Hepatocyte (in vitro differentiated cells): ENCODE data around the gene ZNF714. TPM values are rescaled to one million over a fixed set of nuclear protein-coding genes. Genes with fewer than 3 reads are reported as not detected.

ENCODE experiments used
- DNase-seq: peaks from one replicate; pipeline ENCODE4 v3.0.0-alpha.2; 2016; ENCODE audit warnings: low spot score
- H2AFZ ChIP-seq: fragments of 200-600 bp; sonication (generic); 2 replicates; pipeline ENCODE4 v1.6.0; 2016; ENCODE audit warnings: antibody characterized with exemption, mild to moderate bottlenecking
- H3K27ac ChIP-seq: fragments of 200-600 bp; sonication (generic); 2 replicates; pipeline ENCODE4 v1.5.1; 2016; ENCODE audit warnings: mild to moderate bottlenecking
- H3K27me3 ChIP-seq: fragments of 200-600 bp; sonication (generic); 2 replicates; pipeline ENCODE4 v1.6.1; 2016
- H3K36me3 ChIP-seq: fragments of 200-600 bp; sonication (generic); replicated peaks from 2 replicates; pipeline ENCODE4 v1.5.1; 2016; ENCODE audit warnings: low read depth; ENCODE audit not compliant: insufficient read depth
- H3K4me1 ChIP-seq: fragments of 200-600 bp; sonication (generic); 2 replicates; pipeline ENCODE4 v1.5.1; 2016; ENCODE audit warnings: mild to moderate bottlenecking, moderate library complexity; ENCODE audit not compliant: insufficient read depth
- H3K4me2 ChIP-seq: fragments of 200-600 bp; sonication (generic); 2 replicates; pipeline ENCODE4 v1.6.0; 2016
- H3K4me3 ChIP-seq: fragments of 200-600 bp; sonication (generic); 2 replicates; pipeline ENCODE4 v1.5.1; 2016; ENCODE audit warnings: mild to moderate bottlenecking
- H3K79me2 ChIP-seq: fragments of 200-600 bp; sonication (generic); 2 replicates; pipeline ENCODE4 v1.6.0; 2017; ENCODE audit warnings: mild to moderate bottlenecking
- H3K9me2 ChIP-seq: fragments of 200-600 bp; sonication (generic); replicated peaks from 2 replicates; pipeline ENCODE4 v1.6.0; 2017; ENCODE audit warnings: mild to moderate bottlenecking; ENCODE audit not compliant: insufficient read depth
- H3K9me3 ChIP-seq: fragments of 200-600 bp; sonication (generic); 2 replicates; pipeline ENCODE4 v1.5.1; 2016; ENCODE audit warnings: low read depth, mild to moderate bottlenecking
- H4K20me1 ChIP-seq: fragments of 200-600 bp; sonication (generic); 2 replicates; pipeline ENCODE4 v1.6.0; 2016; ENCODE audit warnings: mild to moderate bottlenecking; ENCODE audit not compliant: insufficient read depth, poor library complexity, severe bottlenecking
- EZH2 ChIP-seq: fragments of 200-600 bp; sonication (generic); IDR thresholded peaks from 2 replicates; pipeline ENCODE4 v1.6.1; 2016; ENCODE audit warnings: antibody characterized with exemption, mild to moderate bottlenecking, borderline replicate concordance
- EZH2phosphoT487 ChIP-seq: fragments of 200-600 bp; sonication (generic); IDR thresholded peaks from one replicate; pipeline ENCODE4 v1.6.1; 2018; ENCODE audit warnings: antibody characterized with exemption, mild to moderate bottlenecking, low read depth, moderate library complexity; ENCODE audit not compliant: unreplicated experiment, severe bottlenecking
- WGBS: methylation state at CpG from one replicate; pipeline ENCODE4 v1.1.6; 2016; ENCODE audit warnings: low lambda C conversion rate; ENCODE audit errors: missing lambda C conversion rate; 5-methylcytosine and 5-hydroxymethylcytosine counted together
- polyA plus RNA-seq: library from polyadenylated mRNA; unstranded; fragments of >200 nt; fragmentation: Nextera tagmentation; extraction: Ambion mirVana; gene quantifications from 2 replicates; pipeline ENCODE4 v1.2.1, GENCODE V29; 2016
- total RNA-seq: library from RNA; depleted of rRNA; stranded (reverse); fragments of >200 nt; gene quantifications from 2 replicates; pipeline ENCODE4 v1.2.3, GENCODE V29; 2014
- TF ChIP-seq, protein P1 (sequence below): fragments of 200-600 bp; sonication (generic); IDR thresholded peaks from 2 replicates; pipeline ENCODE4 v1.5.1; 2016; ENCODE audit warnings: antibody characterized with exemption, mild to moderate bottlenecking; ENCODE audit not compliant: poor library complexity

Gene ZNF714
- total and polyA plus RNA-seq, 2 experiments from 2014 or later, result 11.5 to 14.2 TPM

DNA sequence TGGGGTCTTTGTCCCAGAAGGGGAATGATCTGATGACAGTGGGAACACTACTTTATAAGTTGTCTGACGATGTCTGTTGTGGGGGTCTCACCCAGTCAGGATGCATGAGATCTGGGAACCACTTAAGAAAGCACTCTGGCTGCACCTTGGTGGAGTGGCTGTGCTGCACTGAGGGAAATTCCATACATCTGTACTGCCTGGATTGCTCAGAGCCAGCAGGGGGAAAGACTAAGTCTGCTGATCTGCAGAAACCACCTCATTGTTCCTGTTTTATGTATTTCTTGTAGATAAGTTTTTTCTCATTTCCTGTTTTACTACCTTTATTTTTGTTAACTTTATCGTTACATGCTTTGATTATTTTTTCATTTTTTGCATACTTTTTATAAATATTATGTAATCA is 34.3 kb upstream of the ZNF714 start:
- H3K4me1 ChIP-seq, result no peaks in the 10 kb centered on the region
- no peak for DNase-seq
- no peak overlapping the region for H3K27ac ChIP-seq
- peaks cover 38% of the 10 kb centered on the region for H3K79me2 ChIP-seq
- H3K9me2 ChIP-seq, result no peaks in the 10 kb centered on the region
- H2AFZ ChIP-seq, result no peak overlapping the region
- no peak overlapping the region for H3K4me3 ChIP-seq
- peaks cover 23% of the 10 kb centered on the region for H3K9me3 ChIP-seq
- WGBS, result 93% methylated on average over 2 of the region's 2 CpGs
- H3K36me3 ChIP-seq, result peaks cover 9% of the 10 kb centered on the region
- TF ChIP-seq EZH2phosphoT487, result no peak
- TF ChIP-seq EZH2, result no peak
- TF ChIP-seq, protein P1, sequence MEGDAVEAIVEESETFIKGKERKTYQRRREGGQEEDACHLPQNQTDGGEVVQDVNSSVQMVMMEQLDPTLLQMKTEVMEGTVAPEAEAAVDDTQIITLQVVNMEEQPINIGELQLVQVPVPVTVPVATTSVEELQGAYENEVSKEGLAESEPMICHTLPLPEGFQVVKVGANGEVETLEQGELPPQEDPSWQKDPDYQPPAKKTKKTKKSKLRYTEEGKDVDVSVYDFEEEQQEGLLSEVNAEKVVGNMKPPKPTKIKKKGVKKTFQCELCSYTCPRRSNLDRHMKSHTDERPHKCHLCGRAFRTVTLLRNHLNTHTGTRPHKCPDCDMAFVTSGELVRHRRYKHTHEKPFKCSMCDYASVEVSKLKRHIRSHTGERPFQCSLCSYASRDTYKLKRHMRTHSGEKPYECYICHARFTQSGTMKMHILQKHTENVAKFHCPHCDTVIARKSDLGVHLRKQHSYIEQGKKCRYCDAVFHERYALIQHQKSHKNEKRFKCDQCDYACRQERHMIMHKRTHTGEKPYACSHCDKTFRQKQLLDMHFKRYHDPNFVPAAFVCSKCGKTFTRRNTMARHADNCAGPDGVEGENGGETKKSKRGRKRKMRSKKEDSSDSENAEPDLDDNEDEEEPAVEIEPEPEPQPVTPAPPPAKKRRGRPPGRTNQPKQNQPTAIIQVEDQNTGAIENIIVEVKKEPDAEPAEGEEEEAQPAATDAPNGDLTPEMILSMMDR, result no peak
- no peaks in the 10 kb centered on the region for H4K20me1 ChIP-seq
- no peaks in the 10 kb centered on the region for H3K27me3 ChIP-seq
- no peak overlapping the region for H3K4me2 ChIP-seq

DNA sequence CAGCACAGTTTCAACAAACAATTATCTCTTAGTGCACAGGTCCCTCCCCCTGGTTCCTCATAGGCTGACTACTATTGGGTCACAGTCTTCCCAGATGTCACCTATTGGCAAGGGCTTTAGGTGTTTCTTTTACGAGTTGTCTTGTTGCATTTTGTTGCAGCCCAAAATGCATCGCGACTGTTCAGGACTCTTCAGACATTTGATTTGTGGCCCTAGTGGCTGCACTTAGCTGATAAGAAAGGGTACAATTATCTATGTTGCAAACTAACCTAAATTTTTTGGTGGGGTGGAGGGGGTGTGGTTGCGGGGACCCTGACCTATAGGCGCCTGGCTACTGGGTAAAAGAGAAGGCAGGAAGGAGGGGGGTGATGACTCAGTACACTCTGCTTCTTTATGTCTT is 29.1 kb upstream of the ZNF714 start:
- no peak overlapping the region for H3K27ac ChIP-seq
- H3K4me1 ChIP-seq, result no peaks in the 10 kb centered on the region
- TF ChIP-seq EZH2phosphoT487, result no peak
- TF ChIP-seq, protein P1, result no peak
- no peaks in the 10 kb centered on the region for H3K79me2 ChIP-seq
- 94% methylated on average over 5 of the region's 5 CpGs for WGBS
- no peaks in the 10 kb centered on the region for H4K20me1 ChIP-seq
- H3K4me3 ChIP-seq, result no peak overlapping the region
- H3K9me3 ChIP-seq, result peaks cover 43% of the 10 kb centered on the region
- no peaks in the 10 kb centered on the region for H3K27me3 ChIP-seq
- no peak for DNase-seq
- H2AFZ ChIP-seq, result no peak overlapping the region
- H3K9me2 ChIP-seq, result no peaks in the 10 kb centered on the region
- peaks cover 16% of the 10 kb centered on the region for H3K36me3 ChIP-seq
- no peak overlapping the region for H3K4me2 ChIP-seq

DNA sequence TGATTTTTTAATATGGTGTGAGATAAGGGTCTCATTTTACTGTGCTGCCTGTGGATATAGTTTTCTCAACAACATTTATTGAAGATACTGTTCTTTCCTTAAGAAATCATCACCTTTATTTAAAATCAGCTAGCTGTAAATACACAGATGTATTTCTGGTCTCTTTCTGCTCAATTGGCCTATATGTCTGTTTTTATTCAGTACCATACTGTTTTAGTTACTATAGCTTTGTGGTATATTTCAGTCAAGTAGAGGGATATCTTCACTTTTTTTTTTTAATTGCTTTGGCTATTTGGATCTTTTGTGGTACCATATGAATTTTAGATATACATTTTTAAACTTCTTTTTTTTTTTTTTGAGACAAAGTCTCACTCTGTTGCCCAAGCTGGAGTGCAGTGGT is 16.7 kb upstream of the ZNF714 start:
- H2AFZ ChIP-seq, result no peak overlapping the region
- no peaks in the 10 kb centered on the region for H3K9me2 ChIP-seq
- no peaks in the 10 kb centered on the region for H4K20me1 ChIP-seq
- no peak for DNase-seq
- no peak overlapping the region for H3K27ac ChIP-seq
- TF ChIP-seq EZH2 (no peak), EZH2phosphoT487 (no peak)
- TF ChIP-seq, protein P1, result no peak
- H3K4me1 ChIP-seq, result no peaks in the 10 kb centered on the region
- no peak overlapping the region for H3K4me3 ChIP-seq
- H3K27me3 ChIP-seq, result no peaks in the 10 kb centered on the region
- peaks cover 13% of the 10 kb centered on the region for H3K9me3 ChIP-seq
- H3K79me2 ChIP-seq, result no peaks in the 10 kb centered on the region
- no peaks in the 10 kb centered on the region for H3K36me3 ChIP-seq
- H3K4me2 ChIP-seq, result no peak overlapping the region

DNA sequence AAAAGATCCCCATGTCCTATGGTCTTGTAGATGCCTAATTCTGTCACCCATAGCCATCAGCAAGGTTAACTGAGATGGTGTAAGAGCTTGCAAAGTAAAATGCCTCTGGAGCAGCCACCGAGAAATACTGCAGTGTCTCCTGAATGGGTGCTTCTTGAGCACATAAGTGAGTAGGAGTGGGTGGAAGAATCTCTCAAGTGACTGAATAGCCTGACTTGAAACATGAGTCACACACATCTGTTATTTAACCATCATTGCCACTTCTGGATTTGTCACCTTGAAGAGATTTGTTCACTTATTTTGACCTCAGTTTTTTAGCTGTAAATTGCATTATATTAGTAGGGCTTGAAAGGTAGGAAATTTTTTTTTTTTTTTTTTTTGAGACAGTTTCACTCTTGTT is 2.3 kb downstream of the ZNF714 start:
- TF ChIP-seq EZH2phosphoT487 (no peak), EZH2 (no peak)
- TF ChIP-seq, protein P1, result no peak
- H3K27me3 ChIP-seq, result no peaks in the 10 kb centered on the region
- no peaks in the 10 kb centered on the region for H3K36me3 ChIP-seq
- WGBS, result 64% methylated on average over 1 of the region's 1 CpG
- peaks cover 35% of the 10 kb centered on the region for H3K79me2 ChIP-seq
- H4K20me1 ChIP-seq, result no peaks in the 10 kb centered on the region
- no peaks in the 10 kb centered on the region for H3K9me2 ChIP-seq
- no peak overlapping the region for H3K27ac ChIP-seq
- peak; percentile 10 for DNase-seq
- no peaks in the 10 kb centered on the region for H3K9me3 ChIP-seq
- H3K4me3 ChIP-seq, result no peak overlapping the region
- H3K4me2 ChIP-seq, result no peak overlapping the region
- peaks cover 9% of the 10 kb centered on the region for H3K4me1 ChIP-seq
- H2AFZ ChIP-seq, result no peak overlapping the region
